Middle frontal gyrus (tissue), 1 donor: ENCODE results near the gene CCDC15.
A peak's percentile ranks its signal among the peaks of the same experiment; 100 is the strongest.
"Not testable (repeated sequence)": the region's sequence is repeated elsewhere in the genome, so short reads cannot be mapped to it uniquely, and the experiment has no call there.

Experiments
- DNase-seq: peaks from one replicate; pipeline ENCODE4 v3.0.0-alpha.2; 2015; ENCODE audit warnings: low spot score; ENCODE audit errors: extremely low spot score

The CCDC15 gene

DNA sequence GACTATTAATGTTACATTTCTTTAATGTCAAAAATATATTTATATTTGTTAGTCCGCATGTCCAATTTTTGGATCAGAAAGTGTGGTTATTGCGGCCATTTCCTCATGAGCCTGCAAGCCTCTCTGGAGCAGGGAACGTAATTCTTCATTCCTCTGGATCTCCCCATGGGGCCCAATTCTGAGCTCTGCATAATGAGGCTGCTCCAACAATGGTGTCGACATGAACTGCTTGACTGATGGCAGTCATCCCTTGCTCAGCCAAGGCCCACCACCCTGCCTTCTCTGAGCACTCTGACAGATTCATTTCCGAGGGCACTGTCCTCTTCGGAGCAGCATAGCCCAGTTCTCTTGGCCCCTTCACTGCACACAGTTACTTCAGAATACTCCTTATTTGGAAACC lies 15.0 kb upstream of the CCDC15 start:
- no peak for DNase-seq

DNA sequence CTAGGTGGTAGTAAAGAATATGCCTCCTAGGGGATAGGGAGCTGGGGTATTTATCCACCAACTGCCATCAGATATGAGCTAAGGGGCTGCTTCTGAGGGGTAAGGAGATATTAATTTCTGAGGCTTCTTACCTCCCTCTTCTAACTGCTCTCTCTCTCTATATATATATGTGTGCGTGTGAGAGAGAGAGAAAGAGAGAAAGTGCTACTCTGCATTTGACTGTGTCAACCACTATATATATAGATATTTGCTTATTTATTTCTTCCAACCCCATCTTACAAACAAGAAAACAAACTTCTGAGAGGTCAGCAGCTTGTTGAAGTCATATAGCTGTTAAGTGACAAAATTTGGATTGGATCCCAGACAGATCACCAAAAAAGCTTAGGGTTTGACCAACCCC lies 12.3 kb upstream of the CCDC15 start:
- DNase-seq = no peak

DNA sequence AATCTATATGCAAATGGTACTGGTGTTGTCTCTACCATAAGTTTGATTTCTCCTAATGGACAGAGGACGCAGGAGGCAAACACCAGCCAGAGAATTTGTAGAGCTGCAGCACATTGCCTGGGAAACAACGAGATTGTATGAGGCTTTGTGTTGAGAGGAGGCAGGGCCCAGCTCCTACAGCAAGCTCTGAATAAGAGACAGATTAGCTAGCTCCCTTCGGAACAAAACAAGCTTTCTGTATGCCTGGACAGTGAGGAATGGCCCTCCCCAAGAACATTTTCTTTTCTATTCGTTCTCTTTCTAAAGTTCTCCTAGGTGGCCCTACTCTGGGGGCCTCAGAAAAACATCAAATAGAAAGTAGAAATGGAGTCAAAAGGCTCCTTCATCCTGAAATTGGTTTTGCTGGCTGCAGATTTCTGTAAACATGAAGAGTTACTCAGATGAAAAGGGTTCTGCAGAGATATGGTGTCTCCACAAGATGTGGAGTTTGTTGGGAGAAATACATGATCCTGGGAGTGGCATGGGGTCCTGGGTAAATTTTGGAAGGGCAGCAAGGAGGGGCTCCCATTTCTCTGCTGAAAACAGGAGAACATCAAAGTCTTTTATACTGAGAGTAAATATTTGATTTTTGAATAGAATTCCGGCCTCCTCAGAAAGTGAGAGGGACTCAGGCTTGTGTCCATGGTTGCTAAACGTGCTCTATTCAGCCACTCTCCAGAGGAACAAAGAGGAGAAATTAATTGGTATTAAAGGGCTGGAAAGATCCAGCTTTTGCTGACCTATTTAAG lies 11.3 kb upstream of the CCDC15 start:
- DNase-seq = peak; percentile 37

DNA sequence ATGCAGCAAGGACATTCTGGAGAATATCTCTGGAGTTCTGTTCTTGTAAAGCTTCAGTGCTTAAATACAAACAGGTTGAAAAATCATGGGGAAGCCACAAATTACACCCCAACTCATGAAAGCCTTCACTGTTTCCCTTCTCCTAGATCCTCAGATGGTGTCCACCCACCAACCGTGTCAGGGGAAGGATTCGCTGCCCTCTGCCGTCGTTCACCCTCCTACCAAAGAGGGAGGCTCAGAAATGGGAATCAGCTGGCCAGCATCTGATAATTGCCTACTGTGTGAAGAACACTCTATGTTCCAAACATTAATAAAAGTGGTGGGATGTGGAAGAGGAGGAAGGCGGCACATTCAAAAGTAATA lies 10.8 kb upstream of the CCDC15 start:
- DNase-seq = peak; percentile 71

DNA sequence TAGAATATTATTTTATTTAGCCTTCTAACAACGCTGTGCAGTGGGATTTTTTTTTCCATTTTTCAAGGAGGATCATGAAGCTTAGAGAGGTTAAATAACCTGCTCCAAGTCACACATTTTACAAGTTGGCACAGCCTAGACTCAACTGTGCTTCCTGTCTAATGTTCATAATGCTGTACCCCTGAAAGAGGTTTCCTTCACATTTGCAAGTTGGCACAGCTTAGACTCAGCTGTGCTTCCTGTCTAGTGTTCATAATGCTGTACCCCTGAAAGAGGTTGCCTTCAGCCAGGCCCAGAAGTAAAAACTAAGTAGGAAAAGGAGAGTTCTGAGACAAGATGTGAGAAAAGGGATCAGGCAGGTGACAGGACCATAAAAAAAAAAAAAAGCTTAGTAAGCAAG lies 10.3 kb upstream of the CCDC15 start:
- DNase-seq = no peak

DNA sequence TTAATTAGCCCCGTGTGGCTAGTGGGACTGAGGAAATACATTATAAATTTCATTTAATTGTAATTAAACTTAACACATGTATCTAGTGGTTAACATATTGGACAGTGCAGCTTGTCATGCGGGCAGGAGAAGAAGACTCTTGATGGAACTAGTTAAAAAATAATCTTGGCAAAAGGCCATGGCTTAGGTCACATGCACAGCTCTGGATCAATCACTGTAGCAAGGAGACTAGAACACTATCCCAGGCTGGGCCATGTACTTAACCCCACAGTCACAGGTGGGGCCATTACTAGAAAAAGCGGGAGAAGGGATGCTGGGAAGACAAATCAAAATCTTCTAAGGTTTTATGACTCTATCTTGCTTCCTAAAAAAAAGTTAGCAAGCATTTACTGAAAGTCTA lies 9.4 kb upstream of the CCDC15 start:
- DNase-seq = no peak

DNA sequence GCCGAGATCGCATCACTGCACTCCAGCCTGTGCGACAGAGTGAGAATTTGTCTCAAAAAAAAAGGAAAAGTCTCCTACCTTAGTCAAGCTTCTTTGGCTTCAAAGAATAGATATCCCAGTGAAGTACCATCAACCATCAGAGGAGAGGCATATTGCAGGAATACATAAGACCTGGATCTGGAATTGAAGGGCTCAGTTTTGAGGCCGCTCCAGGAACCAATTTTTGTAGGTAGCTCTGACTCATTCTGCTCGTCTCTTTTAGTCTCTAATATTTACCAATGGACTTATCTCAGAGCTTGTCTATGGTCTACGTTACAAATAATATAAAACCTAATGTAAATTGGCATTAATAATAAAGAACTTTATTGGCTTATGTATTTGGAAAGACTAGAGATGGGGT lies 8.2 kb upstream of the CCDC15 start:
- no peak for DNase-seq

DNA sequence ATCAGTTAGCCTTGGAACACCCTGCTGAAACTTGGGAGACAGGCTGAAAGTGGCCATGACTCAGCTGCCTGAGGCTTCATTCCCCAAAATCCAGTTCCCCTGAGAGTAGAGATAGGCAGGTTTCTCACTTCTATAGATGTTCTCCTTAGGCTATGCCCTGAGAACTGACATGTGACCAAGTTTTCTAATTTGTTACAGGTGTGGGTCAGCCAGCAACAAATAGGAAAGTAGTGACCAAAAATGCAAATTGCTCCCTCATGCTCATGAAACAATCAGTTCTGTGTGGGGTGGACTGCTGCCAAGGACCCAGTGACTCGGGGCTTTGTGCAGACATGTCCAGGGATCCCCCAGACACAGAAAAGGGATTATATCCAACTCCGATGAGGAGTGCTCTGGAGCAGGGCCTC lies 7.3 kb upstream of the CCDC15 start:
- peak; percentile 57 for DNase-seq

DNA sequence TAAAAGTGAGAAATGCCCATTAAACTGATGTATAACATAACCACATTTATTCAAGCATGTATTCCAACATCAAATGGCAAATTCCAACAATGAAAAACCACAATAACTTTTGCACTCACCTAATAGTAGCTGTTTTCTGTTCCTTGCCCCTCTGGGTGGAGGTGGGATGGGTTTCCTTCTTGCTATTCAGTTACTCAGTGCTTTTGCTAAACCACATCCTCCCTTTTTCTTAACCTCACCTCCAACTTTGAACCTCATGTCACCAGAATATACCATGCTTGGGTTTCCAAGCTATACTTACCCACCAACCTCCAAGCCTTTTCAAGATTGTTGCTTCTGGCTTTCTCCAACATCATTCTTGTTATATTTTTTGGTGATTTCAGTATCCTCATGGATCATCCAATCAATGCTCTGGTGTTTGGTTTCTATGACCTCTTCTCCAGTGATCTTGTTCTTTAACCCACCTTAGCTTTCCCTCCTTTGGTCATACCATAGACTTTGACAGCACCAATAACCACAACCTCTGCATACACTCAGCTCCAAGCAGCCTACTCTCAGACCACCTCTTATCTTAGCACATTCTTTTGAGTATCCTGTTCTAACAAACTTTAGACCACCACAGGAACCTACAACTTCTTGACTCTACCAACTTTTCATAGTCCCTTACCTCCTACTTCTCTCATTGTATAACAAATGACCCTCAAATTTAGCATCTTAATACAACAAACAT lies 3.2 kb upstream of the CCDC15 start:
- DNase-seq = no peak

DNA sequence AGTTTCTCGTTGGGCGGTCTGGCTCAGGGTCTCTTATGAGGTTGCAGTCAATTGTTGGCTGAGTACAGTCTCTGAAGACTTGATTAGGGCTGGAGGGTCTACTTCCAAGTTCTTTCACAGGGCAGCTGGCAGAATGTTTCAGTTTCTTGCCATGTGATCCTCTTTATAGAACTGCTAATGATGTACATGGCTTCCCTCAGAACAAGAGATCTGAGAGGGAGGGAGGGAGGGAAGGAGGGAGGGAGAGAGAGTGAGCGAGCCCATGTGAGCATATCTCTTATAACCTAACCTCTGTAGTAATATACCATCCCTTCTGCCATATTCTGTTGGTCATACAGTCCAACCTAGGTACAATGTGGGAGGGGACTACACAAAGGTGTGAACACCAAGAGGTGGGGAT lies 2.7 kb upstream of the CCDC15 start:
- DNase-seq = no peak

DNA sequence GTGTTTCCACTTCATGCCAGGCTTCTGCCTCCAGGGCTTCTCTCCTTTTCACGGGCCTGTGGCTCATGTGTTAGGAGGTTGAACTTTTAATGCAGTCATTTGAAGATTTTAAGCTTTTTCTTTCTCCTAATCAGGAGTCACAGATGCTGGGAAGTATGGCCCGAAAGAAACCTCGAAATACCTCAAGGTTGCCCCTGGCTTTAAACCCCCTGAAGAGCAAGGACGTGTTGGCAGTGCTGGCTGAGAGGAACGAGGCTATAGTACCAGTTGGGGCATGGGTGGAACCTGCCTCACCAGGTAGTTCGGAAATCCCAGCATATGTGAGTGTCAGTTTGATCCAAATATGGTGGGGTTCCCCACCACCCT lies 571 bp downstream of the CCDC15 start:
- DNase-seq = no peak

DNA sequence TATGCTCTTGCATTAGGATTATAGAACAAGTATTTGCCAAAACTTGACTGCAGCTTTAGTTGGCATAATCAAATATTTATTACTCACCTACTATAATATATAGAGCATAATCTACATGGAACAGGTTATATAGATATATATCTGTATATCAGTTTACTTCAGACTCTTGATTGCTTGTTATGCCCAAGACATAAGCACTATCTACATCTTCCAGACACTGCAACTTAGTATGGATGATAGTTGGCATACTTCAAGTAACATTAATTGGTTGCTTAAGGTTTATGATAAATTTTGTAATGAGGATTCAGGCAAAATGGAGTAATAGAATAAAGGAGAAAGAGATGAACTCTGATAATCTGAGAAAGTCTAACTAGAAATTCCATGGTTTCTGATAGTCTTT lies 1.0 kb downstream of the CCDC15 start:
- no peak for DNase-seq

DNA sequence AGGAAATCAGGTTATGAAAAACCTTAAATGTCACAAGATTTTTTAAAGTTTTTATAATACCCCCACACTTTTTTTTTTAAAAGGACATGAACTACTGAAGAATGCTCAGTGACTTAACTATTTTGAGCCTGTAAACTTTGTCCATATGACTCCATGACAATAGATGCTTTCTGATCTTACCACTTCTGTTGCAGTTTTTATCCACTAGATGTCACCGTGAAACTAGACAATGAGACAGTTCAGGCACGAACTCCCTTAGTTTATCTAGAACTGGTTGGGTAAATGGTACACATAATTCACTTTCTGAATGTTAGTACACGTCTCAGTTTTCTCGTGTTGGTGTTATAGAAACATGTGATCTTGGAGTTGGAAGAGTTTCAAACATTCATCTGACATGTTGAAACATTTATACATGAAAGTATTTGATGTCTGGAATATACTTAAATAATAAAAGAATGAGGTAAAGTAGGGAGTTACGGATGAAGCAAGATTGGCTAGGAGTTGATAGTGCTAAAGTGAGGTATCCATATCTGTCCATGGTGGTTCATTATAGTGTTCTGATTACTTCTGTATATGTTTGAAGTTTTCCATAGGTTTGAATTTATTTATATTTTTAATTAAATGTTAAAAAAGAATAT lies 8.1 kb downstream of the CCDC15 start:
- peak; percentile 69 for DNase-seq

DNA sequence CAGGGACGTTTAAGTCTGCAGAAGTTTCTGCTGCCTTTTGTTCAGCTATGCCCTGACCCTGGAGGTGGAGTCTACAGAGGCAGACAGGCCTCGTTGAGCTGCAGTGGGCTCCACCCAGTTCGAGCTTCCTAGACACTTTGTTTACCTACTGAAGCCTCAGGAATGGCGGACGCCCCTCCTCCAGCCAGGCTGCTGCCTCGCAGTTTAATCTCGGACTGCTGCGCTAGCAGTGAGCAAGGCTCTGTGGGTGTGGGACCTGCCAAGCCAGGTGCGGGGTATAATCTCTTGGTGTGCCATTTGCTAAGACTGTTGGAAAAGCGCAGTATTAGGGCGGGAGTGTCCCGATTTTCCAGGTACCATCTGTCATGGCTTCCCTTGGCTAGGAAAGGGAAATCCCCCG lies 14.2 kb downstream of the CCDC15 start:
- DNase-seq = not testable (repeated sequence)

DNA sequence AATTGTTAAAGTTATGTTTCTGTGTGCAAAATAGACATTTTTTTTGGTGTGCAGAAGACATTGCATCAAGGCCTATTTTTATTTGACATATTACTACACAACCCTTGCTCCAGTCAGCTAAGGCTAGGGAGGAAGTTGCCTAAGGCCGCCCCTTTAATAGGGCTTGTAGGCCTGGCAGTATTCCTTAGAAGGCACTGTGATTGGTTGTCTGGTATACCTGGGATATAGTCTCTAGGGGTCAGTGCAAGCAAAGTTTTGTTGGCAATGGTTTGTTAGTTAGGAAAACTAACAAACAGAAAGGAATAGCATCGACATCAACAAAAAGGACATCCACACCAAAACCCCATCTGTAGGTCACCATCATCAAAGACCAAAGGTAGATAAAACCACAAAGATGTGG lies 16.9 kb downstream of the CCDC15 start:
- DNase-seq = no peak

DNA sequence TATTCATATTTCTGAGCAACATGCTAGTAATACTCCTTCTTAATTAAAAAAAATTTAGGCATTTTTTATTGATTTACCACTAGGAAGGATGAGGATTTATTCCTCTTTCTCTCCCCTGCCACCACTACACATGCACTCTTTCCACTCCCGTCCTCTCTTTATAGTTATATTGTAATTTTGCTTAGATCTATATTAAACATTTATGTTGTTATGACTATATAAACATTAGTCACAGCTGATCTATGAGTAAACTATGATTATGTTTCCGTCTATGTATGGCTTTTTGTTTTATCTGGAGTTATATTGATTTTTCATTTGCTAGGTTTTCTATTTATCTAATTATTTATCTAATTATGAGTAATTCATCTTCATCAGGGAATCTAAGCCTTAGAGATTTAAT lies 17.8 kb downstream of the CCDC15 start:
- no peak for DNase-seq

DNA sequence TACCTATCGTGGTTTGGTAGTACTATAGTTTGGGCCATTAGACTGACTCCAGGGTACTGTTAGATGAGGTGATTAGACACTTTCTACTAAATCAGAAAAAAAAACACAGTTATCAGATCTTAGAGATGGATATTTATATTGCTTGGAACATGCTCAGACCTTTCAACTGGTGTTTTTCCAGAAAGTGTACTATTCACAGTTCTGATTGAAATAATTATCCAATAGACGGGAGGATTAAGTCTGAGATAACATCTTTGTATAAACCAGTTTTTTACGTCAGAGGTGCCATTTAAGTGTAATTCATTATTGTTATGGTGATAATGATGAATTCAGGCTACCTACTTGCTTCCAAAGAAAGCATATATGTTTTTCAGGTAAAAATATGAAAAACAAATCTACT lies 22.5 kb downstream of the CCDC15 start:
- DNase-seq = no peak

DNA sequence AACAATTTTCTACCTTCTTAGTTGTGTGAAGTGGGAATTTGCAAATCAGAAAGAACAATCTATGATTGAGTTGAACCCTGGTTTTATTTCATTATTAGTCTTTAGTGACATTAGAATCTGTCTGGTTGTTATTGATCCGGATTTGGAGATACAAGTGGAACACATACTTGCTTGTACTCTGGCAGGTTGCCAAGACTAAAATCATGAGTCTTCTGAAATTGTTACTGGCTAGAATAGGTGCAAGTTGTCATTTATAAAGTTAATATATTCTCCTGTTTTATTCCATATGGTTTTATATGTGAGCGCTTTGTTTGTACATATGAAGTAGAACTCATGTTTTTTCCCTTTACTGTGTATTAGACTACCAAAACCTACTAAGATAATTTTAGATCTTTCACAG lies 23.0 kb downstream of the CCDC15 start:
- no peak for DNase-seq

DNA sequence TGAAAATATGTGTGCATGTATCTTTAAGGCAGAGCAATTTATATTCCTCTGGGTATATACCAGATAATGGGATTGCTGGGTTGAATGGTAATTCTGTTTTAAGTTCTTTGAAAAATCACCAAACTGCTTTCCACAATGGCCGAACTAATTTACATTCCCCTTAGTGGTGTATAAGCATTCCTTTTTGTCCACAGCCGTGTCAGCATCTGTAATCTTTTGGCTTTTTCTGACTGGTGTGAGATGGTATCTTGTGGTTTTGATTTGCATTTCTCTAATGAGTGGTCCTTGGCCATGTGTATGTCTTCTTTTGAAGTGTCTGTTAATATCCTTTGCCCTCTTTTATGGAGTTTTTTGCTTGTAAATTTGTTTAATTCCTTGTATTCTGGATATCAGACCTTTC lies 24.3 kb downstream of the CCDC15 start:
- no peak for DNase-seq

DNA sequence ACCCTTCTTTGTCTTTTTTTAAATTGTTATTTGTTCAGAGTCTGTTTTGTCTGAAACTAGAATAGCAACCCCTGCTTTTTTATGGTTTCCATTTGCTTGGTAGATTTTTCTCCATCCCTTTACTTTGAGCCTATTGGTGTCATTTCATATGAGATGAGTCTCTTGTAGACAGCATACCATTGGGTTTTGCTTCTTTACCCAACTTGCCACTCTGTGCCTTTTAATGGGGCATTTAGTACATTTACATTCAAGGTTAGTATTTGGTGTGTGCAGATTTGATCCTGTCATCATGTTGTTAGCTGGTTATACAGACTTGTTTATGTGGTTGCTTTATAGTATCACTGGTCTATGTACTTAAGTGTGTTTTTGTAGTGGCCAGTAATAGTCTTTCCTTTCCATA lies 28.0 kb downstream of the CCDC15 start:
- DNase-seq = no peak

DNA sequence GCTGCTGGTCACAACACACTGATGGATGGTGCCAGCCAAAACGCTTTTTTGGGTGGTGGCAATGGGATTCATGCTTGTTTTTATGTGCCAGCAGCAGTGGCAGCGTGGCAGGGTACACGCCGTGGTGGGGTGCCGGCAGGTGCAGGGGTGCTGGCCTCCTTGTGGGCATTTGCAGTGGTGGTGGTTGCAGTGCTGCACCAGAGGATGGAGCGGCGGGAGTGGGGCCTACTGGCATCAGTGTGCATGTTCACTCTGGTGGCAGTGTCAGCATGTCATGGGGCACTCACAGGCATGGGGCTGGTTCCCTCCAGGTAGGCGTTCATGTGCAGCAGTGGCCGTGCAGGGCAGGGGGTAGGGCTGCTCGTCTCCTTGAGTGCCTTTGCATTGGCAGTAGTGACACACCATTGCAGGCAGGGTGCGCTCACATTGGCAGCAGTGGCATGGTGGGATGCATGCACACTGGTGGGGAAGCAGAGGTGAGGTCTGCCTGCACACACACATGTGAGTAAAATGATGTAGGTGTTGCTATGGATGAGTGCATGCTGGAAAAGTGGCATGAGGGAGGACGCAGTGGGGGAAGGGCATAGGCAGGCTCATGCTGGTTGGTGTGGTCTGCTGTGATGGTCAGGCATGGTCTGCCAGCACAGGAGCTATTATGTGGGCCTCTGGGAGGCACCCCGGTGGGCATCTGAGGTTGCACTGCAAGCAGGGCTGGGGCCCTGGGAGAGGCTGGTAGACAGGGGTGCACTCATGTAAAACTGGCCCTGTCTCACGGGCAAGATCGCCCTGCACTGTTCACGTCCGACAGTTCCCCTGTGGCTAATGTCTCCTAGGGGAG lies 29.9 kb downstream of the CCDC15 start:
- no peak for DNase-seq

DNA sequence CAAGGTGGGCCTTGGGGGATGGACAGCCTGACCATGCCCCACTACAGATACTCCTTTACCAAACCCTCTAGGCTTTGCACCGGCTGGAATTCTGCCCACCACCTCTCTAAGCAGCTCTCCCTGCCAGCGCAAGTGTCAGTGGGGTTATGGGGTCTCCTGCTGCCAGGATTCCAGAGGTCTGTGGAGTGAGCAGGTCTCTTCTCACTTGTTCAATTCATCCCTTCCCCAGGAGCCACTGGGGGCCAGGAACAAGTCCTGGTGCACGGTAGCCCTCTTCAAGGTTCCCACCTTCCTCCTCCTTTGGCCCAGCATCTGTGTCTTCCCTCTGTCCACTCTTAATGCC lies 30.5 kb downstream of the CCDC15 start:
- no peak for DNase-seq
